ENCODE results near the gene SEPHS1. TPM values are rescaled to one million over a fixed set of nuclear protein-coding genes. Genes with fewer than 3 reads are reported as not detected.
A peak's percentile ranks its signal among the peaks of the same experiment; 100 is the strongest.

SEPHS1 gene
- total RNA-seq, 1 experiment from 2014 or later = 63.0 TPM

DNA sequence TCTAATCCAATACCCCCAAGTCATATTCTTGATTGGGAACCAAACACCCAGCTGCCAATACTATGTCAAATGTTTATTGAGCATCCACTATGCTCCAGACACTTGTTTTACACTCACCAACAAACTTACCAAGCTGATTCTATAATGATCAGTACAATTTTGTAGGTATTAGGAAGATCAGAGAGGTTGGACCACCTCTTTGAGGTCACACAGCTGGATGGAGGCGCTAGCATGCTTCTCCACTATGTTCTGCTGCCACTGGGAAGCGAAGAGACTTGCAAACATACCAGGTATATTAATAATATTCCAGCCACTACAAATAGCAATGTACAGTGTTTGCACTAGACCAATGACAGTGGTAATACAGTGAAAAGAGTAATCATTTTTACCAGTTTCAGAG lies 25.6 kb upstream of the SEPHS1 start:
- no TSS peak for BruUV-seq (replicated peaks)
- POLR2A ChIA-PET (ENCODE audit: unreplicated experiment) = no interaction called here
- DNase-seq = no peak
- H3K36me3 ChIP-seq (ENCODE audit: low read depth) = no peaks in the 10 kb centered on the region
- intact Hi-C loops (cut with micrococcal nuclease; ENCODE audit: unreplicated experiment) = loop anchor here (2.0 kb wide), 1 partner anchor 287 kb away; no protein-coding TSS in a partner anchor
- no peak overlapping the region for H3K27ac ChIP-seq
- no peak overlapping the region for H3K4me2 ChIP-seq
- no peaks in the 10 kb centered on the region for H4K20me1 ChIP-seq (ENCODE audit: insufficient read depth)
- no peak overlapping the region for H2AFZ ChIP-seq
- no peak overlapping the region for H3K4me3 ChIP-seq
- H3K9me2 ChIP-seq (ENCODE audit: insufficient read depth) = no peaks in the 10 kb centered on the region
- no peaks in the 10 kb centered on the region for H3K9me3 ChIP-seq (ENCODE audit: insufficient read depth, low read depth)
- TF ChIP-seq EZH2 (IDR thresholded peaks at IDR 0.05; ENCODE audit: low read depth) = no peak
- TF ChIP-seq, protein P1, sequence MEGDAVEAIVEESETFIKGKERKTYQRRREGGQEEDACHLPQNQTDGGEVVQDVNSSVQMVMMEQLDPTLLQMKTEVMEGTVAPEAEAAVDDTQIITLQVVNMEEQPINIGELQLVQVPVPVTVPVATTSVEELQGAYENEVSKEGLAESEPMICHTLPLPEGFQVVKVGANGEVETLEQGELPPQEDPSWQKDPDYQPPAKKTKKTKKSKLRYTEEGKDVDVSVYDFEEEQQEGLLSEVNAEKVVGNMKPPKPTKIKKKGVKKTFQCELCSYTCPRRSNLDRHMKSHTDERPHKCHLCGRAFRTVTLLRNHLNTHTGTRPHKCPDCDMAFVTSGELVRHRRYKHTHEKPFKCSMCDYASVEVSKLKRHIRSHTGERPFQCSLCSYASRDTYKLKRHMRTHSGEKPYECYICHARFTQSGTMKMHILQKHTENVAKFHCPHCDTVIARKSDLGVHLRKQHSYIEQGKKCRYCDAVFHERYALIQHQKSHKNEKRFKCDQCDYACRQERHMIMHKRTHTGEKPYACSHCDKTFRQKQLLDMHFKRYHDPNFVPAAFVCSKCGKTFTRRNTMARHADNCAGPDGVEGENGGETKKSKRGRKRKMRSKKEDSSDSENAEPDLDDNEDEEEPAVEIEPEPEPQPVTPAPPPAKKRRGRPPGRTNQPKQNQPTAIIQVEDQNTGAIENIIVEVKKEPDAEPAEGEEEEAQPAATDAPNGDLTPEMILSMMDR (conservative IDR thresholded peaks at IDR 0.05) = no peak
- CTCF ChIA-PET = no interaction called here
- H3K79me2 ChIP-seq (ENCODE audit: low read depth) = no peaks in the 10 kb centered on the region
- no peaks in the 10 kb centered on the region for H3K27me3 ChIP-seq (ENCODE audit: insufficient read depth, low read depth)
- no peaks in the 10 kb centered on the region for H3K4me1 ChIP-seq (replicated peaks; ENCODE audit: insufficient read depth)
- H3F3A ChIP-seq (ENCODE audit: insufficient read depth, low read depth) = no peaks in the 10 kb centered on the region

DNA sequence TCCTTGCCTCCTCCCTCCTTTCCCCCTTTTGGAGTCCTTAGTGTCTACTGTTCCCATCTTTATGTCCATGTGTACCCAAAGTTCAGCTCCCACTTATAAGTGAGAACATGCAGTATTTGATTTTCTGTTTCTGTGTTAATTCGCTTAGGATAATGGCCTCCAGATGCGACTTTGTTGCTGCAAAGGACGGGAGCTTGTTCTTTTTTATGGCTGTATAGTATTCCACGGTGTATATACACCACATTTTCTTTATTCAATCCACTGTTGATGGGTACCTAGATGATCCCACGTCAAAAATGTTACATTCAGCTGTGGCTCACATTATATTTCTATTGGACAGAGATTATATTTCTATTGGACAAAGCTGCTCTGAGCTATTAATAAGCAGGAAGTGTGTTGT lies 24.4 kb upstream of the SEPHS1 start:
- BruUV-seq (replicated peaks) = no TSS peak
- POLR2A ChIA-PET (ENCODE audit: unreplicated experiment) = no interaction called here
- no peaks in the 10 kb centered on the region for H3K79me2 ChIP-seq (ENCODE audit: low read depth)

DNA sequence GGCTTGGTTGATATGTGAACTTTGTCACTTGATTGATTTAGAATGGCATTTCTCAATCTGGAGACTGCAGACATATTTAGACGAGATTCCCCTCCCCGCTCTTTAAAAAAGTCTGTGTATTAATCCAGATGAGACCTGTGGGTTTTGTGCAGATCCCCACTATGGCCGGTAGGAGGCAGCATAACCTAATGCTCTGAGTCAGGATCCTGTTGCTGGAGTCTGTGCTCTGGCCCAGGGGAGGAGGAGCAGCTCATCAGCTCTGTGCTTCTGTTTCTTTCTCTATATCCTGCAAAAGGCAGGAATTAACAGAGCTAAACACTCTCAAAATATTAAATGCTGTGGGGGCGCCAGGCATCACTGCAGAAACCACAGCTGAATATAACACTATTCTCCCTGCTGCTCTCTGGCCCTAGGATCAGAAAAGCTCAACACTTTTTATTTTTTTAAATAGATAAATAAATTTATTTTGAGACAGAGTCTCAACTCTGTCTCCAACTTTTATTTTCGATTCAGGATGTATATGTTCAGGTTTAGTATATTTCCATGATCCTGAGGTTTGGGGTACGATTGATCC lies 23.9 kb upstream of the SEPHS1 start:
- intact Hi-C loops (cut with micrococcal nuclease; ENCODE audit: unreplicated experiment) = loop anchor here (1.0 to 2.0 kb wide), 5 partner anchors 68 to 406 kb away; partner anchors contain the start of gene PRPF18
- DNase-seq = peak; percentile 41 to 66
- CTCF ChIA-PET = interaction anchor here (0.6 to 1.6 kb wide), 5 partner anchors 11 to 1793 kb away, joined by 3 to 11 read pairs (median 5); no protein-coding TSS in a partner anchor
- Histone ChIP-seq H3K4me1 (replicated peaks; ENCODE audit: insufficient read depth) (no peaks in the 10 kb centered on the region), H3K27ac (no peak overlapping the region), H3K27me3 (ENCODE audit: insufficient read depth, low read depth) (no peaks in the 10 kb centered on the region), H3K4me3 (no peak overlapping the region), H4K20me1 (ENCODE audit: insufficient read depth) (no peaks in the 10 kb centered on the region), H3K79me2 (ENCODE audit: low read depth) (no peaks in the 10 kb centered on the region), H3K9me3 (ENCODE audit: insufficient read depth, low read depth) (no peaks in the 10 kb centered on the region), H2AFZ (no peak overlapping the region), H3F3A (ENCODE audit: insufficient read depth, low read depth) (no peaks in the 10 kb centered on the region), H3K4me2 (no peak overlapping the region), H3K9me2 (ENCODE audit: insufficient read depth) (no peaks in the 10 kb centered on the region), H3K36me3 (ENCODE audit: low read depth) (no peaks in the 10 kb centered on the region)
- no peak for TF ChIP-seq EZH2 (IDR thresholded peaks at IDR 0.05; ENCODE audit: low read depth)
- TF ChIP-seq, protein P1 (conservative IDR thresholded peaks at IDR 0.05) = peak; percentile 84
- POLR2A ChIA-PET (ENCODE audit: unreplicated experiment) = interaction anchor here (0.6 kb wide), 2 partner anchors 166 to 270 kb away, joined by 4 to 20 read pairs; no protein-coding TSS in a partner anchor
- no TSS peak for BruUV-seq (replicated peaks)

More for the DNA sequence above, 24.4 kb upstream of the SEPHS1 start:
- Histone ChIP-seq H3K27ac (no peak overlapping the region), H3K27me3 (ENCODE audit: insufficient read depth, low read depth) (no peaks in the 10 kb centered on the region), H2AFZ (no peak overlapping the region), H3K4me2 (no peak overlapping the region), H3K9me3 (ENCODE audit: insufficient read depth, low read depth) (no peaks in the 10 kb centered on the region), H3F3A (ENCODE audit: insufficient read depth, low read depth) (no peaks in the 10 kb centered on the region), H3K9me2 (ENCODE audit: insufficient read depth) (no peaks in the 10 kb centered on the region), H3K36me3 (ENCODE audit: low read depth) (no peaks in the 10 kb centered on the region), H3K4me3 (no peak overlapping the region), H4K20me1 (ENCODE audit: insufficient read depth) (no peaks in the 10 kb centered on the region), H3K4me1 (replicated peaks; ENCODE audit: insufficient read depth) (no peaks in the 10 kb centered on the region)
- CTCF ChIA-PET = interaction anchor here (0.5 to 1.6 kb wide), 6 partner anchors 11 to 1793 kb away, joined by 3 to 11 read pairs (median 4); no protein-coding TSS in a partner anchor
- intact Hi-C loops (cut with micrococcal nuclease; ENCODE audit: unreplicated experiment) = loop anchor here (1.0 to 2.0 kb wide), 5 partner anchors 68 to 406 kb away; partner anchors contain the start of gene PRPF18
- DNase-seq = no peak
- TF ChIP-seq EZH2 (IDR thresholded peaks at IDR 0.05; ENCODE audit: low read depth) = no peak
- TF ChIP-seq, protein P1 (conservative IDR thresholded peaks at IDR 0.05) = no peak
